Measurements from ENCODE around the gene CIROP.
A peak's percentile ranks its signal among the peaks of the same experiment; 100 is the strongest.

CIROP gene

DNA sequence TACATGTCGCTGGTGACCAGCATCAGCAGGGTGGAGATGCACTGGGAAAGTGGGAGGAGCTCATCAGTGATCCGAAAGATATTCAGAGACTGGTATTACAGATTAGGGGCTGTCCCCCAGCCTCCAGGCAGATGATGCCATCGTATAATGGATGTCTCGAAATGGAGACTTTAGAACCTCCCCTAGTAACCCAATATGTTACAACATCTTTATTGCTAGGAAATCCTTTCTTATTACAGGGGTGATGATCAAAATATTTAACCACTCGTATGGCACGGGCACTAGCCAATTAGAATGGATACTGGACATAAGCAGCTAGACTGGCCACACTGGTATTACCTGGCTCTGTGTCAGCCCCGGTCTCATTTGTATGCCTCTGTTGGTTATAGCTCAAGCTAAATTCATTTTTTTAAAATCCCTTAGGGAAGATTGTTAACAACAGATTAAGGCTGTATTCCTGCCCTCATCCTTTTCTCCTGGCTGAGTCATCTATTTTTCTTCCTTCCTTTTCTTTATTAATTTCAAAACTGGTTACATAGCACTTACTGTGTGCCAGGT, 25.0 kb upstream of the CIROP start:
- DNase-seq (ENCODE audit: low read depth), result no peak

DNA sequence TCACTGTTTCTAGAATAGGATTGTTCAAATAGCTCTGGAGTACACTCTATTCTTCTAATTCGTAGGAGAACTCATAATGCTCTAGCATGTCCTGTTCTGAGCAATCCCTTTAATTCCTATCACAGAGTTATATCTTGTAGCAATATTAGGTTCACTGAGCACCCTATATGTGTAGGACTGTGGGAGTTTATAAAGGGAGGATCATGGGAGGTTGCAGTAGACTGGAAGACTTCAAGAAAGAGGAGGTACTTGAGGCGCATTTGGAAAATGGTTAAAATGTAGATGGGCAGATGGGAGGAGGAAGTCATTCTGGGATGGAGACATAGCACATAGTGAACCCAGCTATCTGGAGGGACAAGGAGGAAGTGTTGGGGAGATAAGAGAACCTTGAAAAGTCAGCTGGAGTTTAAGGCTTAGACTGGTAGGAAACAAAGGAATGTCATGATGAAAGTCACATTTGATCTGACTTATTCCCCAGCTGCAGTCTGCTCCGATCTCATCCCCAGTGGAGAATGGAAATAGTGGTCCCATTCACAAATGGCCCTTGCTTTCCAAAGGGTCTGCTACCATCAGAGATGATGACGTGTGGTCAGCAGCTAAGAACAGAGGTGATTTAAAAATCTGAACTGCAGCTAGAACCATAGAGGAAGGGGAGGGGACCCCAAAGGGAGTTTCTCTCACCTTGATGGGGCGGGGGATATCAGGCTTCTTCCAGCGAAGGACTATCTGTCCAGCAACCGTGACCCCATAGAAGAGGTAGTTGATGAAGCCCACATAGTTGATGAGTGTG, 24.4 kb upstream of the CIROP start:
- DNase-seq (ENCODE audit: low read depth), result no peak

- DNase-seq (ENCODE audit: low read depth), result no peak
Measured at GRCh38 chr14:23127861-23128260, 23.1 kb upstream of the CIROP start.

DNA sequence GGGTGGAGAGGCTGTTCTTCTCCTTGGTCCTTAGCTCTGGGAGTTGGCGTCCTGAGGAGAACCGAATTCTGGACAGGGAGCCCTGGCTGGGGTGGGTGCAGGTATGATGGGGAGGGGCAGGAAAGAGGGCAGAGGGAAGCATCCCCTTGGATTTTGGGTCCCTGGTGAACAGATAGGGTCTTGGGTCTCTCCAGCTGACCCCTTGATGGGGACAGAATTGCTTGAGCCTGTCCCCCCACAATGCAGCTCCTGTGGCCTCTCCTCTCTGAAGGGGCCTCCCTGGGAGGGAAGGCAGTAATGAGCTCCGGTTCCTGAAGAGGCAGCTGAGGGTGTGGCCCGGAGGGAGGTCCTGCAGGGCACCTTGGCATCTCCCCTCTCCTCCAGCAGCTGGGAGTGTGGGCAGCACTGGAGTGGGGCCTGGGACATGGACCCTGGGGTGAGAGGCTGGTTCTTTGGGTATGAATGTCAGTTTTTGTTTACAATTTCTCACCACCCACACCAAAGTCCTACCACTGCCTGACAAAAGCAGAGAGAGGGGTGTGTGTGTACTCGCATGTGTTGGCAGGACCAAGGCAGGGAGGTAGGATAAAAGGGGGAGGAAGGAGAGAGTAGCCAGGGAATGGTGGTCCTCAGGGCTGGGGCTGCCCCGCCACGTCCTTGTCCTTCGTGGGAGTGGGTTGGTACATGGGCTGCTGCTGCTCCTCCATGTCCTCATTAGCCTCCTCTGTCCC, 21.9 kb upstream of the CIROP start:
- DNase-seq (ENCODE audit: low read depth), result no peak

GRCh38 chr14:23125933-23126524, 21.2 kb upstream of the CIROP start:
- DNase-seq (ENCODE audit: low read depth), result no peak

GRCh38 chr14:23125011-23125410, 20.2 kb upstream of the CIROP start:
- no peak for DNase-seq (ENCODE audit: low read depth)

GRCh38 chr14:23124337-23124954, 19.7 kb upstream of the CIROP start:
- no peak for DNase-seq (ENCODE audit: low read depth)

DNA sequence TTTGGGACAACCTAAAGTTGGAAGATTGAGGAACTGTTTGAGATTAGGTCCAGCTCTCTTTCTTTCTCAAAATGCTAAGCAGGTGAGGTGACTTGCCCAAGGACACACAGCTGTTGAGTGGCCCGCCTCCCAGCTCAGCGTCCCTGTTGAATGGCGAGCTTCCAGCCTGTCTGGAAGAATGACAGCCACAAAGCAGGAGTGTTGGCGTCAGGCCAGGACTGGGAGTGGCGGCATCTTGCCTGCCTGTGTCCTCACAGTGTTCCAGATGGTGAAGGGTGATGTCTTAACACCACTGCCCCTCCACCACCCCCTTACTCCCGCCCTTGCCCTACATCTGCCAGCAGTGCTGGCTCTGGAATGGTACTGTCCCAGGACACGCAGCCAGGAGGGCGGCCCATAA, 18.6 kb upstream of the CIROP start:
- no peak for DNase-seq (ENCODE audit: low read depth)

GRCh38 chr14:23122086-23122485, 17.3 kb upstream of the CIROP start:
- no peak for DNase-seq (ENCODE audit: low read depth)

DNA sequence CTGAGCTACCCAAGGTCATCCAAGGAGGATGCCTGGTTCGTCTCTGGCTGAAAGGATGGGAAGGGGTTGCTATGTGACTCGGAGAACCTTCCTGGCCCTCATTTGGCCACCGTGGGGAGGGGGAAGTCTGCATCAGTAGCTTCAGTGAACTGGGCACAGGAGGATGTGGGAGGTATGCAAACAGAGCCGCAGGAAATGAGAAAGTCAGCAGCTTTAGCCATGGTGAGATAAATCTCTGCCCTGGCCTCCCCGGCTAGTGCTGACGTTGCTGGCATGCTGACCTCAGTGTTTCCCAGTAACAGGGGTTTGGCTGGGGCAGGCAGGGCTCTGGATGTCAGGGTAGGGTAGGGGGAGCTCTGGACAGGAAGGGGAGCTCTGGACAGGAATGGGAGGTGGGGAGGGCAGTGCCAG, 16.6 kb upstream of the CIROP start:
- DNase-seq (ENCODE audit: low read depth), result no peak

DNA sequence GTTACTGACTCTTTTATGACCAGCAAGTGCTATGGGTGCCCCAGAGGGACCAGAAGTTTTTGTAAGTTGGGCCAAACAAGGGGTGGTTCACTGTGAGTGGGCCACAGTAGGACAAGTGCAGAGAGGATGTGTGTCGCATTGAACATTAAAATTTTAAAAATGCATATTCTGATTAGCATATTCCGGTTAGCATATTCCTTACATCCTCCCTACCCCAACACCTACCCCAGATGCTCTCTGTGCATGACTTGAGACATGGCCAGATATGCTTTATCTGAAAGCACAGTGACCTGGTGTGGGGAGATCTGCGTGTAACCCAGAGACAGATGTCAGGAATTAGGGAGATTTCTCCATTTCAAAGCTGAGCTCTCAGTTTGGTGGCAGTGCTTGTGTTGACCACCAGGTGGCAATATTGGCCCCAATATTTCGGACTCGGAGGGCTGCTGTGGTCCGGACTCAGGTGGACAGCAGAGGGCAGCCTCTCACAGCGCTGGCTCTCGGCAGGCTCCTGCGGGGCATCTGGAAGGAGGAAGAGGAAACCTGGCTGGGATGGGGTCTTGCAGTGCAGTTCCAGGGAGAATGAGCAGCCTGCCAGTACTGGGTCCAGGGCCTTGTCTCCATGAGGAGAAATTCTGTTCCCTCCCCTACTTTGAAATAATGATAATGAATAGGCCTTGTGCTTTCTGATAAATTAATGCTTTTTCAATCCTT, 15.9 kb upstream of the CIROP start:
- peak; percentile 61 for DNase-seq (ENCODE audit: low read depth)

DNA sequence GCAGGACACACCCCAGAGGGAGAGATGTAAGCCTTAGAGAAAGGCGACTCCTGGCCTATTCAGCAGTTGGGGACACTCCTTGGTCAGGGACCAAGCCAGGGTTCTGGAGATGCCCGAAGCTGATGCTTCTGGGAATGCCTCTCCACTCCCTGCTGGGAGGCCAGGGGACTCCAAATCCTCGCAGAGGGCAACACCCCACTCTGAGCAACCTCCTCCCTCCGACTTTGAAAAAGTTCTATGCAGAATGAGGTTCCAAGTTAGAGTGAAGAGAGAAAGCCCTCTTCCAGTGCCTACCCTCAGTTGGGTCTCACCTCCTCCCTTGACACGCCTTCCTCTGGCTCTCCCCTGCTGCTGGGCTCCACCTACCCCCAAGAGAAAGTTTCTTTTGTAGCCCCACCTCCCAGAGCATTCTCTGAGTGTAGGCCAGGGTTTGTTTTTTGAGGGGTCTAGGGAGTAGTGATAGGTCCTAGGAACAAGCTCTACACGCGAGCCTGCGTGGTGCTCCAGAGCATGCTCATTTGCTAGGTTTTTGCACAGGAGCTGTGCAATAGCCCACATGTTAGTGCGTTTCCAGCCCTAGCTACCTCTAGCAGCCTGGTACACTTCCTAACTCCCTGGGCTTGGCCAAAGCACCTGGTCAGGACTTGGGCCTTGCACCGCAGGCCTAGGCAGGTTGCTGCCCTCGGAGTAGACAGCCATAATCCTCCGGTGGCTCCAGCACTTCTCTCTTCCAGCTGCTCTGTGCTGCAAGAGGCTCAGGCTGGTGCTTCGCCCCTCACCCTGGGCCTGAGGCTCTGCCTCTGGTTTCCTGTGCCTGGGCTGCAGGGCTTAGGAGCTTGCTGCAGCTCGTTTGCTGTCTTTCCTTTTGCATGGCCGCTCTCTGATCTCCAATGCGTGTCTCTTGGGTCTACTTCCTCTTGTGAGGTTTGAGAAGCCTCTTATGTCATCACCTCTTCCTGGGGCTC, 14.9 kb upstream of the CIROP start:
- DNase-seq (ENCODE audit: low read depth), result no peak

GRCh38 chr14:23118506-23119362, 13.9 kb upstream of the CIROP start, which contains the start of gene CEBPE:
Gene CEBPE, minus strand, starts transcription at chr14:23119255. Its CDS starts 164 bp downstream, at chr14:23119091.
- DNase-seq (ENCODE audit: low read depth), result no peak

- no peak for DNase-seq (ENCODE audit: low read depth)
Measured at GRCh38 chr14:23117371-23118020, 12.7 kb upstream of the CIROP start.

GRCh38 chr14:23115918-23116317, 11.1 kb upstream of the CIROP start:
- no peak for DNase-seq (ENCODE audit: low read depth)

- DNase-seq (ENCODE audit: low read depth), result no peak
Measured at GRCh38 chr14:23115039-23115731, 10.4 kb upstream of the CIROP start.

DNA sequence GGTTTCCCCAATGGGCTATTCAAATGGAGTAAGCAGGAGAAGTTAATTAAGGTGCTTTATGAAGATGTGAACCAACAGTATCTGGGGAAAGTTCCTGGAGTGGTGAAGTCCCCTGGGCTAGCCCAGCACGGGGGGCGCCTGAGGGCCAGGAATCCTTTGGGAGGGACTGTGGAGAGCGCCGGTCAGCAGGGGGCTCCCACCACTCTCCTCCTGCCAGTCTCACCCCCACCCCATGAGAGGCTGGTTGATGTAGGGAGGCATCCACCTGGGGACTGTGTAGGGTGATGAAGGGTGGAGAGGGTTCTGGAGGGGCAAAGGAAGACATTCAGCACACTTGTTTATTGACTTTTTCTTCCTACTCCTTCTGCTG, 9.9 kb upstream of the CIROP start:
- no peak for DNase-seq (ENCODE audit: low read depth)

DNA sequence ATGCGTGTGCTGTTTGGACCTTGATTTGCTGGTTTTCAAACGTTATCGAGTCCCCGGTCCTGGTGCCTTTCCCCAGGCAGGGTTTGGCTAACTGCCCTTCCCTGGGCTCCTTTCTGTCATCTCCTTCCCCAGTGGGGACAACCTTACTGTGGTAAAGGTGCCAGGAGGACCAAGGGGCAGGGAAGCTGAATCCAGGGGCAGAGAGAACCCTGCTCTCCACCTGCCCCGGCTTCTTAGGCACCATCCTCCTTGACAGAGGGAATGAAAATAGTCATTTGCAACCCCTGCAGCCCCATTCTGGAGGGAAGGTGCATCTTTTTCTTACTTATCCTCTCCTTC, 9.3 kb upstream of the CIROP start:
- no peak for DNase-seq (ENCODE audit: low read depth)

Data from stimulated activated CD4-positive, alpha-beta T cell treated with anti-CD3 and anti-CD28 coated beads, Interleukin-2, amount 100 ng/mL, for 4 hours (primary cell).